Endometrial microvascular endothelial cells (primary cell): ENCODE results near the gene TMEM200A. TPM values are rescaled to one million over a fixed set of nuclear protein-coding genes. Genes with fewer than 3 reads are reported as not detected.

ENCODE experiments used
- in situ Hi-C: cut with HindIII; loops from 2 replicates; pipeline ENCODE4 v1.10.0; 2017; ENCODE audit warnings: low sequenced_read_pairs, low pct_unique_long_range_greater_than_20kb; ENCODE audit errors: inconsistent ontology term
- total RNA-seq: library from RNA; depleted of rRNA; stranded (reverse); fragments of >200 nt; gene quantifications from one replicate; pipeline ENCODE4 v1.2.3, GENCODE V29; 2015; ENCODE audit errors: inconsistent ontology term

Gene TMEM200A
- total RNA-seq, 1 donor from 2014 or later: 0.28 TPM

GRCh38 chr6:130373992-130374391 is 8.2 kb downstream of the TMEM200A start:
- in situ Hi-C loops: no loop called here

GRCh38 chr6:130376936-130377335 is 11.1 kb downstream of the TMEM200A start:
- in situ Hi-C loops: no loop called here

- in situ Hi-C loops: no loop called here
Observed at GRCh38 chr6:130377371-130377770, 11.6 kb downstream of the TMEM200A start.

GRCh38 chr6:130377915-130378314 is 12.1 kb downstream of the TMEM200A start:
- in situ Hi-C loops: no loop called here

- in situ Hi-C loops: no loop called here
Observed at GRCh38 chr6:130379223-130379622, 13.4 kb downstream of the TMEM200A start.

- in situ Hi-C loops: no loop called here
Observed at GRCh38 chr6:130381012-130381411, 15.2 kb downstream of the TMEM200A start.

GRCh38 chr6:130381459-130382380 is 15.9 kb downstream of the TMEM200A start:
- in situ Hi-C loops: no loop called here

- in situ Hi-C loops: no loop called here
Observed at GRCh38 chr6:130382872-130383490, 17.2 kb downstream of the TMEM200A start.

- in situ Hi-C loops: no loop called here
Observed at GRCh38 chr6:130385064-130385695, 19.4 kb downstream of the TMEM200A start.

GRCh38 chr6:130389142-130389541 is 23.3 kb downstream of the TMEM200A start:
- in situ Hi-C loops: no loop called here

- in situ Hi-C loops: no loop called here
Observed at GRCh38 chr6:130390890-130391289, 25.1 kb downstream of the TMEM200A start.

GRCh38 chr6:130393306-130393705 is 27.5 kb downstream of the TMEM200A start:
- in situ Hi-C loops: no loop called here

GRCh38 chr6:130394246-130394645 is 28.4 kb downstream of the TMEM200A start:
- in situ Hi-C loops: no loop called here

GRCh38 chr6:130395164-130395563 is 29.3 kb downstream of the TMEM200A start:
- in situ Hi-C loops: no loop called here

- in situ Hi-C loops: no loop called here
Observed at GRCh38 chr6:130396722-130397121, 30.9 kb downstream of the TMEM200A start.

- in situ Hi-C loops: no loop called here
Observed at GRCh38 chr6:130405549-130405948, 39.7 kb downstream of the TMEM200A start.

GRCh38 chr6:130407032-130407431 is 41.2 kb downstream of the TMEM200A start:
- in situ Hi-C loops: no loop called here

GRCh38 chr6:130409418-130410100 is 43.7 kb downstream of the TMEM200A start:
- in situ Hi-C loops: no loop called here

- in situ Hi-C loops: no loop called here
Observed at GRCh38 chr6:130411481-130411880, 45.7 kb downstream of the TMEM200A start.
